ENCODE results near the gene HIVEP1. TPM values are rescaled to one million over a fixed set of nuclear protein-coding genes. Genes with fewer than 3 reads are reported as not detected.

Gene HIVEP1
- total RNA-seq, 4 donors from 2014 or later, result 23.2 to 41.5 (median 32.6) TPM

GRCh38 chr6:12065321-12066140, 53.4 kb downstream of the HIVEP1 start:
- 78 to 82% methylated on average over 8 of the region's 8 CpGs for WGBS, 2 donors
- no peak for TF ChIP-seq CTCF (IDR thresholded peaks at IDR 0.05)
- no peak for TF ChIP-seq POLR2A (IDR thresholded peaks at IDR 0.05)
- intact Hi-C loops (cut with DNase I; ENCODE audit: low total_unique reads), result no loop called here
- H3K4me3 ChIP-seq (ENCODE audit: low read depth, poor library complexity, severe bottlenecking), result no peak overlapping the region
- DNase-seq (ENCODE audit: low spot score in 2 of 2), result no peak

GRCh38 chr6:12066297-12066696, 54.2 kb downstream of the HIVEP1 start:
- no peak for DNase-seq (ENCODE audit: low spot score in 2 of 2)
- H3K4me3 ChIP-seq (ENCODE audit: low read depth, poor library complexity, severe bottlenecking), result no peak overlapping the region
- TF ChIP-seq CTCF (IDR thresholded peaks at IDR 0.05) (no peak), POLR2A (IDR thresholded peaks at IDR 0.05) (no peak)
- intact Hi-C loops (cut with DNase I; ENCODE audit: low total_unique reads), result no loop called here

- TF ChIP-seq CTCF (IDR thresholded peaks at IDR 0.05), result no peak
- TF ChIP-seq POLR2A (IDR thresholded peaks at IDR 0.05), result no peak
- H3K4me3 ChIP-seq (ENCODE audit: low read depth, poor library complexity, severe bottlenecking), result no peak overlapping the region
- intact Hi-C loops (cut with DNase I; ENCODE audit: low total_unique reads), result no loop called here
- no peak for DNase-seq (ENCODE audit: low spot score in 2 of 2)
- WGBS, 2 donors, result 87 to 90% methylated on average over 6 of the region's 6 CpGs
Measured at GRCh38 chr6:12068899-12069557, 56.9 kb downstream of the HIVEP1 start.

- intact Hi-C loops (cut with DNase I; ENCODE audit: low total_unique reads), result no loop called here
- DNase-seq (ENCODE audit: low spot score in 2 of 2), result no peak
- H3K4me3 ChIP-seq (ENCODE audit: low read depth, poor library complexity, severe bottlenecking), result no peak overlapping the region
- WGBS, 2 donors, result 93 to 95% methylated on average over 9 of the region's 9 CpGs
- TF ChIP-seq CTCF (IDR thresholded peaks at IDR 0.05), result no peak
- no peak for TF ChIP-seq POLR2A (IDR thresholded peaks at IDR 0.05)
Measured at GRCh38 chr6:12069891-12070529, 57.9 kb downstream of the HIVEP1 start.

GRCh38 chr6:12071064-12071615, 59.0 kb downstream of the HIVEP1 start:
- intact Hi-C loops (cut with DNase I; ENCODE audit: low total_unique reads), result no loop called here
- DNase-seq (ENCODE audit: low spot score in 2 of 2), result no peak
- H3K4me3 ChIP-seq (ENCODE audit: low read depth, poor library complexity, severe bottlenecking), result no peak overlapping the region
- WGBS, 2 donors, result 81 to 87% methylated on average over 2 of the region's 2 CpGs
- TF ChIP-seq CTCF (IDR thresholded peaks at IDR 0.05) (no peak), POLR2A (IDR thresholded peaks at IDR 0.05) (no peak)
